Ureter (tissue), 1 donor: Measurements from ENCODE around the gene OR7A5. TPM values are rescaled to one million over a fixed set of nuclear protein-coding genes. Genes with fewer than 3 reads are reported as not detected.
"Not testable (repeated sequence)": the region's sequence is repeated elsewhere in the genome, so short reads cannot be mapped to it uniquely, and the experiment has no call there.

Source experiments
- DNase-seq: peaks from one replicate; pipeline ENCODE4 v3.0.0-alpha.2; 2020; ENCODE audit warnings: low spot score
- total RNA-seq: library from RNA; stranded (reverse); gene quantifications from one replicate; pipeline ENCODE4 v1.2.4, GENCODE V29; 2023
- donor health status: DM: yes; HTN: yes; CAD: no.

Gene OR7A5
- total RNA-seq, 1 donor from 2014 or later, result not detected

DNA sequence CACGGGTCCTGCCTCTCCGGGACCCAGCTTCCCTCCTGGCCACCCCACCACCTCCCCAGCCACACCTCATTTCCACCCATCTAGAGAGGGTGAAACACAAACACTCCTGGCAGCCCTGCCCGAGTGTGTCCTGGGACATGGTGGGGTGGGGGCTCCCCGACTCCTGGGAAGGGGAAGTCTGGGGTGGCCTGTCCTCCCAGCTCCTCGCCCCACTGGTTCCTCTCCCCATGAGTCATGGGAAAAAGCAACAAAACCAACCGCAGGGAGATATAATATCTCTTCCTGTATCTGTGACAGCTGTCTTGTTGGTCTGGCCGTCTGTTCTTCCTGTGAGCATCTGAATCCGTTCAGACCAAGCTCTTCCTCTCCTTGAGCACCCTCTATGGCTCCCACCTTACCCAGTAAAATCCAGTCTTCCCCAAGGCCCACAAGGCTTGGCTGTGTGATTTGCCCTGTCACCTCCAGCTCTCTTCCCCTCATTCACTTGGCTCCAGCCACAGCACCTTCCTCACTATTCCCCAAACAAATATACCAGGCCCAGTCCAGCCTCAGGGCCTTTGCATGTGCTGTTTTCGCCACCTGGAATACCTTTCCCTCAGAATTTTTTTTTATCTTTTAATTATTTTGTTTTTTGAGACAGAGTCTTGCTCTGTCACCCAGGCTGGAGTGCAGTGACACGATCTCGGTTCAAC, 49.7 kb downstream of the OR7A5 start:
- peak; percentile 56 for DNase-seq

DNA sequence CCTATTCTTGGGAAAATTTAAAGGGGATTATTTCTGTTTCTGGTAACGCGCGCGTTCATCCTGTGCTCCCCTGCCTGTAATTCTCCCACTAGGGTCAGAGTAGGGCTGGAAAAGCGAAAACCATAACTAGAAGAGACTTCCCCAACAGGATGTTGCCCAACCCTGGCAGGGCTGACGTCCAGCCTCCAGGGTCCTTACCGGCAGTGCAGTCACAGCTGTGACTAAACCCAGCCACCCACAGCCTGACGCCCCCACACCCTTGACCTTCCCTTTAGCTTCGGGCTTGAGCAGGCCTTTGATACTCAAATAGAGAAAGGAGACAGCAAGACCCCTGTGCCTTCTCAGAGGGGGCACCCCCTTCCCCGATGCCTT, 50.3 kb downstream of the OR7A5 start:
- DNase-seq, result peak; percentile 60

DNA sequence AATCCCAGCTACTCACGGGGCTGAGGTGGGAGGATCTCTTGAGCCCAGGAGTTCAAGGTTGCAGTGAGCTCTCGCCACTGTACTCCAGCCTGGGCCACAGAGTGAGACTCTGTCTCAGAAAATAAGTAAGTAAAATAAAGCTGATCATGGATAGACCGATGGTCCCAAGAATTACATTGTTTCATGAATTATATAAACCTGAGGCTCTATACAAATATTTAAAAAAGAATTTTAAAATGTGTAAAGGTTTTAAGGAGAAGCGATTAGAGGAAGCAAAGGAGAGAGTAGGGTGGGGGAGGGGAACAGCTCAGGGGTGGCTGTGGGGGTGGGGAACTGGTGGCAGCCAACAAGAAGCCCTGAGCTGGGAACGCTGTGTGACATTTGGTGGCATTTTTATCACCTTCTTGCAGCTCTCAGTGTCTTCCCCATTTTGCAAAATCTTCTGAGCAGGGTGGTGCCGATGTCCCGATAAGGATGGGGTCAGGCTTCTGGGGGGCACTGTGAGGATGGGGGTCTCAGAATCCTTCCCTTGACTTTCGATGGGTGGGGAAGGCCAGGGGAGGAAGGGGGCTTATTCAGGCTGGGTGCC, 51.5 kb downstream of the OR7A5 start:
- peak; percentile 30 for DNase-seq

DNA sequence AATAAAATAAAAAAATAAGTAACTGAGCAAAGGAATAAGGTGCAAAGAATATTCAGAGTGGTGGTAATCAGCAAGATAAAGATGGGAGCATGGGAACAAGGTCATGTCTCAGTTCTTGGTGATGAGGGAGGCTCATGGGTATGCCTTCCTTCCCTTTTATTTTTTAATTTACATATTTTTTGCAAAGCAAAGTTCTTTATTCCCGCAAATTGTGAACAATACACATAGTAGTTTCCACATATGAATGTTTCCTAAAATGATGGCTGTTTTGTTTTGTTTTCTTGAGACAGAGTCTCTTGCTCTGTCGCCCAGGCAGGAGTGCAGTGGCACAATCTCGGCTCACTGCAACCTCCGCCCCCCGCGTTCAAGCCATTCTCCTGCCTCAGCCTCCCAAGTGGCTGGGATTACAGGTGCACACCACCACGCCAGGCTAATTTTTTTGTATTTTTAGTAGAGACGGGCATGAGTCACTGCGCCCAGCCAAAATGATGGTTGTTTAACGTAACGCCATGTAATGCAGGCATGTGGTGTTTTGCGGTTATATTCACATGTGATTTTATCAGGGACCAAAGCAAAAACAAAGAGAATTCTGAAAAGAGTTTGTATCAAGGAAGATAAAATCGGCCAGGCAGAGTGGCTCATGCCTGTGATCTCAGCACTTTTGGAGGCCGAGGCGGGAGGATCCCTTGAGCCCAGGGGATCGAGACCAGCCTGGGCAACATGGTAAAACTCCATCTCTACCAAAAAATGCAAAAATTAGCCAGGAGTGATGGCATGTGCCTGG, 52.2 kb downstream of the OR7A5 start:
- peak; percentile 29 for DNase-seq

DNA sequence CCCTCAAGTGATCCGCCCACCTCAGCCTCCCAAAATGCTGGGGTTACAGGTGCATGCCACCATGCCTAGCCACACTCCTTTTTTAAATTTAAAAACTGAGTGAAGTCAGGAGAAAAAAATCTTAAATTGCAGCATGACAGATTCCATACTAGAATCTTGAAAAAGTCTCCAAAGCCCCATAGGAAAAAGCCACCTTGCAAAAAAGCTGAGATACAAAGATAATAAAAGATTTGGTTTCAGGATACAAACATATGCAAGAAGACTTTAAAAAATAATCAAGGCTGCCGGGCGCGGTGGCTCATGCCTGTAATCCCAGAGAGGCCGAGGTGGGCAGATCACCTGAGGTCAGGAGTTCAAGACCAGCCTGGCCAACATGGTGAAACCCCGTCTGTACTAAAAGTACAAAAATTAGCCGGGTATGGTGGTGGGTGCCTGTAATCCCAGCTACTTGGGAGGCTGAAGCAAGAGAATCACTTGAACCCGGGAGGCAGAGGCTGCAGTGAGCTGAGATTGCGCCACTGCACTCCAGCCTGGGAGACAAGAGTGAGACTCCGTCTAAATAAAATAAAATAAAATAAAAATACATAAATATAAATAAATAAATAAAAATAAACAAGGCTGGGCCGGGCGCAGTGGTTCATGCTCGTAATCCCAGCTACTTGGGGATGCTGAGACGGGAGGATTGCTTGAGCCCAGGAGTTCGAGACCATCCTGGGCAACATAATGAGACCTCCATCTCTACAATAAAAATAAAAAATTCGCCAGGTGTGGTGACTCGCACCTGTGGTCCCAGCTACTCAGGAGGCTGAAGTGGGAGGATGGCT, 53.1 kb downstream of the OR7A5 start:
- DNase-seq, result peak; percentile 14

DNA sequence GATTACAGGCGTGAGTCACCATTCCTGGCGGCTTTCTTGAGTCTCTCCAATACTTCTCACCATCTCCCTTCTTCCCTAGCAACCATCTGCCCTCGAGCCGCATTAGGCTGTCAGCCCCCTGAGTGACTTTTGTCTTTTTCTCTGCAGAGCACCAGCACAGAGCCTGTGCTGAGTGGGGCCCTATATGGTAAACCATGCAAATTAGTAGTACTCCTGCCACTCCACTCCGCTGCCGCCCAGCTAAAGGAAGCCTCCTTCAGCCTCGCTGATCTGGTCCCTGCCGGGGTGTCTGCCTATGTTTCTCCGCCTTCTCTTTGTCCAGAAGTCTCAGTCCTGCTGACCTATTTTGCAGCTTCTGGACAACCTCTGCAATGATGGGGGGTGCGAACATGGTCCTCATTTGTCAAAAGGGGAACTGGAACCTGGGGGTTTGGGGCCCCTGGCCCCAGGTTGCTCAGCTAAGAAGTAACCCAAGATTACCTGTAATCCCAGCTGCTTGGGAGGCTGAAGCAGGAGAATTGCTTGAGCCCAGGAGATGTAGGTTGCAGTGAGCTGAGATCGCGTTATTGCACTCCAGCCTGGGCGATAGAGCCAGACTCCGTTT, 54.3 kb downstream of the OR7A5 start:
- peak; percentile 22 for DNase-seq

DNA sequence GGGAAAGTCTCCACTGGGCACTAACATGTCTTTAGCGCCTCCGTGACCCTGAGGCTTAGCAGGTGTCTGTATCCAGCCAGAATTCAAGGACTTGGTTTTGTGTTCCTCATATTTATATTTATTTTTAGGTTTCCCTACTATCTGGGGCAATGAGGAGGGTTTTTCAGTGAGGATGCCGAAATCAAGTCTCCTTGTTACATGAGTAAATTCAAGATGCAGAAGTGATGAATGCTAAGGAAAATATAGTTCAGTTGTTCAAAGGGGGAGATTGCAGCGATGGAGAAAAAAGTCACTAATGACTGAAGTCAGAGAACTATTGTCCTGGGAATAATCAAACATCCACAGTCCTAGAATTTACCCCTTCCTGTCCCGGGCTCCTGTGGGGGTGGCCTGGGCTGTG, 55.8 kb downstream of the OR7A5 start:
- DNase-seq, result no peak

DNA sequence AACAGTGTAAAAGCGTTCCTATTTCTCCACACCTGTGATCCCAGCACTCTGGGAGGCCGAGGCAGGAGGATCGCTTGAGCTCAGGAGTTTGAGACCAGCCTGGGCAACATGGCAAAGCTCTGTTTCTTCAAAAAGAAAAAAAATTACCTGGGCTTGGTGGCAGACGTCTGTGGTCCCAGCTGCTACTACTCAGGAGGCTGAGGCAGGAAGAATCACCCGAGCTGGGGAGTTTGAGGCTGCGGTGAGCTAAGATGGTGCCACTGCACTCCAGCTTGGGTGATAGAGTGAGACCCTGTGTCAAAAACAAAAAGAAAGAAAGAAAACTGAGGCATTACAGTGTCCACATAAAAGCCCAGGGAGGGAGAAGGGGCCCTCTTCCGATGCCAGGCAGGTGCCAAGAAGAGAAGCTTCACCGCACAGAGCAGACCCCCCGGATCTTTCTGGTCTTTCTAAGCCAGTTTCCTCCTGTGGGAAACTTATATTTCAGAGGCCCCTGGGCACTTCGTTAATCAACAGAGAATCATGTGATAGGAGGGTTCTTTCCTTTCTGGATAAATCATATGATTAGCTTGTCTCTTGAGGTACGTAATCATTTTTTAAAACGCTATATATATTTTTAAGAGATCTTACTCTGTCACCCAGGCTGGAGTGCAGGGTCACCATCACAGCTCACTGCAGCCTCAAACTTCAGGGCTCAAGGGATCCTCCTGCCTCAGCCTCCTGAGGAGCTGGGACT, 56.7 kb downstream of the OR7A5 start, which contains the start of gene ADGRE2:
TSS of gene ADGRE2 (minus strand) at position 451 of the 736 bp plus-strand sequence. CDS start 1,804 bp downstream, outside the sequence.
- peak; percentile 26 for DNase-seq

DNA sequence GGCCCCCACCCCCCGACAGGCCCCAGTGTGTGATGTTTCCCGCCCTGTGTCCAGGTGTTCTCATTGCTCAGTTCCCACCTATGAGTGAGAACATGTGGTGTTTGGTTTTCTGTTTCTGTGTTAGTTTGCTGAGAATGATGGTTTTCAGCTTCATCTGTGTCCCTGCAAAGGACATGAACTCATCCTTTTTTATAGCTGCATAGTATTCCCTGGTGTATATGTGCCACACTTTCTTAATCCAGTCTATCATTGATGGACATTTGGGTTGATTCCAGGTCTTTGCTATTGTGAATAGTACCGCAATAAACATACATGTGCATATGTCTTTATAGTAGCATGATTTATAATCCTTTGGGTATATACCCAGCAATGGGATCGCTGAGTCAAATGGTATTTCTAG, 57.3 kb downstream of the OR7A5 start:
- not testable (repeated sequence) for DNase-seq

Other genes starting within 250 kb of the OR7A5 start
- gene ADGRE3, start 160.3 kb downstream of the OR7A5 start, total RNA-seq, result not detected
- gene ZNF333, start 145.1 kb downstream of the OR7A5 start, total RNA-seq, result 31.3 TPM
- gene ADGRE2, start 56.6 kb downstream of the OR7A5 start, total RNA-seq, result 10.3 TPM
- not detected for gene OR7C1, start within 50 bp of the OR7A5 start, total RNA-seq
- gene OR7A10, start 13.7 kb upstream of the OR7A5 start, total RNA-seq, result not detected
- not detected for gene OR7A17, start 50.9 kb upstream of the OR7A5 start, total RNA-seq
- gene OR7C2, start 106.3 kb upstream of the OR7A5 start, total RNA-seq, result not detected
- gene SLC1A6, start 144.7 kb upstream of the OR7A5 start, total RNA-seq, result 0.16 TPM
- gene CASP14, start 214.3 kb upstream of the OR7A5 start, total RNA-seq, result 0.34 TPM
- not detected for gene OR1I1, start 247.0 kb upstream of the OR7A5 start, total RNA-seq